Measurements from ENCODE around the gene SPATA12.

DNA sequence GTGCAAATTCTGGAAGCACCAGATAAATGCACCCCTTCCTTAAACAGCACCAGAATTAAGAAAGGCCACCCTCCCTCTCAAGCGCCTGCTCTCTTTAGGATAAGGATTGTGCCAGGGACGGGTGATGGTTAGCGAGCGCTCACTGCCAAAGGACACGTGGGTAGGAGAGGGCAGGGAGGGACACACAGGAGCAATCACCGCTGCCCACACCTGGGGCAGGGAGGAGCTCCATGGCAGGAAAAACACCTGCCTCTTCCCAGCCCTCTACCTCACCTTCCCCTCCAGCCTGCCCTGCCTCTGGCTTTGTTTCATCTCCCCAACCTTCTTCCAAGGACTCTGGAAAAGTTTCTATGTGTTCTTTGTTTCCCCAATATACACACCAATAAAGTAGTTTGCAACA, 7.3 kb upstream of the SPATA12 start:
- TF ChIP-seq, protein P1, sequence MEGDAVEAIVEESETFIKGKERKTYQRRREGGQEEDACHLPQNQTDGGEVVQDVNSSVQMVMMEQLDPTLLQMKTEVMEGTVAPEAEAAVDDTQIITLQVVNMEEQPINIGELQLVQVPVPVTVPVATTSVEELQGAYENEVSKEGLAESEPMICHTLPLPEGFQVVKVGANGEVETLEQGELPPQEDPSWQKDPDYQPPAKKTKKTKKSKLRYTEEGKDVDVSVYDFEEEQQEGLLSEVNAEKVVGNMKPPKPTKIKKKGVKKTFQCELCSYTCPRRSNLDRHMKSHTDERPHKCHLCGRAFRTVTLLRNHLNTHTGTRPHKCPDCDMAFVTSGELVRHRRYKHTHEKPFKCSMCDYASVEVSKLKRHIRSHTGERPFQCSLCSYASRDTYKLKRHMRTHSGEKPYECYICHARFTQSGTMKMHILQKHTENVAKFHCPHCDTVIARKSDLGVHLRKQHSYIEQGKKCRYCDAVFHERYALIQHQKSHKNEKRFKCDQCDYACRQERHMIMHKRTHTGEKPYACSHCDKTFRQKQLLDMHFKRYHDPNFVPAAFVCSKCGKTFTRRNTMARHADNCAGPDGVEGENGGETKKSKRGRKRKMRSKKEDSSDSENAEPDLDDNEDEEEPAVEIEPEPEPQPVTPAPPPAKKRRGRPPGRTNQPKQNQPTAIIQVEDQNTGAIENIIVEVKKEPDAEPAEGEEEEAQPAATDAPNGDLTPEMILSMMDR (IDR thresholded peaks at IDR 0.05): no peak
- no peak for TF ChIP-seq POLR2A (IDR thresholded peaks at IDR 0.05)
